ENCODE results near the gene HNF1A.

Gene HNF1A

DNA sequence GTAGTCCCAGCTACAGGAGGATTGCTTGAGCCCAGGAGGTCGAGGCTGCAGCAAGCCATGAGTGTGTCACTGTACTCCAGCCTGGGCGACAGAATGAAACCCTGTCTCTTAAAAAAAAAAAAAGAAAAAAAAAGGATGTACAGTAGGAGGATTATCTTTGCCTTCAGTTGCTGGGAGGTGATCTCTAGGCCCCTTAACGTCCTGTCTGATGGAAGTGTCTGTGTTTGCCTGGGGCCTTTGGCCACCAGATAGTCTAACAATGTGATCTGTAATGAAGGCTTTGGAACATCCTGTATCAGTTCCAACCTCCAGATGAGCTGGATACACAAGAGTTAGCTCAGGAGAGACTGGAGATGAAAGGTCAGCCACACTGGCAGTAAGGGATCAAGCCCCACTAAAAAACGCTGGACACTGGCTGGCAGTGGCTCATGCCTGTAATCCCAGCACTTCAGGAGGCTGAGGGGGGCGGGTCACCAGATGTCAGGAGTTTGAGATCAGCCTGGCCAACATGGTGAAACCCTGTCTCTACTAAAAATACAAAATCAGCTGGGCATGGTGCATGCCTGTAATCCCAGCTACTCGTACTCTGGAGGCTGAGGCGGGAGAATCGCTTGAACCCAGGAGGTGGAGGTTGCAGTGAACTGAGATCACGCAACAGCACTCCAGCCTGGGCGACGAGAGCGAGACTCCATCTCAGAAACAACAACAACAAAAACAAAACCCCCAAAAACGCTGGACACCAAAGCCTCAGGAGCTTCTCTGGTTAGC, 19.0 kb upstream of the HNF1A start:
- DNase-seq = no peak

GRCh38 chr12:120960657-120961056, 17.7 kb upstream of the HNF1A start:
- DNase-seq = no peak

DNA sequence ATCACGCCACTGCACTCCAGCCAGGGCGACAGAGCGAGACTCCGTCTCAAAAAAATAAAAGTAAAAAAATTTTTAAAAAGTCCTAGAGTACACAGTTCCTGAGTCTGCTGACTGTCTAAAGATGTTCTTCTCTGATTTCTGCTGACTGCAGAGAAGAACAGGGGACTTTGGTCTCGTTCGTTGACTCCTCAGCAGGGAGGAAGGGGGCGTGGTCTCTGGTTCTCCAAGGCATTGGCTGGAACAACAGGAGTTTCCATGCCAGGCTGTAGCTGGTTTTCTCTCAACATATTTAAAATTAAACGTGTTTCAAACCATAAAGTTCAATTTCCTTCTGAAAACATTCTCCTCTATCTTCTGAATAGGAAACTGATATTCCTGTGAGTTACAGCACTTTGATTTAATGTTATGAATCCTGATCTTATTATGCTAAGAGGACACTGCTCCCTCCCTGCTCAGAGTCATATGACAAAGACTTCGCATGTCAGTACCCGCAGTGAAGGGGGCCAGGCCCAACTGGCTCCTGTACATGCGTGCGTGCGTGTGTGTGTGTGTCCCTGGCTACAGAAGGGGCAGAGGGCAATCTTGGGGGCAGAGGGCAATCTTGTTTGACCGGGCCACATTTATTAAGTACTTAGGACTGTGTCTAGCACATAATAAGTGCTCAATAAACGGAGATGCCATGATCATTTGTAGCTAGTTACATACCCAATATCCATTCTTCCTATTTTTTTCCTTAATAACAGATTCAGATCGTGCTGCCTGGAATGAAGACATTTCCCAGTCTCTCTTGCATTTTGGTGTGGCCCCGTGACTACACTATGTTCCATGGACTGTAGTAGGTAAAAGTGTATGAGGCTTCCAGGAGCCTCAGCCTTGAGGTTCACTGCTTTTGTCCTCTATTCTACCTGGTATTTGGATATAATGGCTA, 16.5 kb upstream of the HNF1A start:
- DNase-seq = no peak

DNA sequence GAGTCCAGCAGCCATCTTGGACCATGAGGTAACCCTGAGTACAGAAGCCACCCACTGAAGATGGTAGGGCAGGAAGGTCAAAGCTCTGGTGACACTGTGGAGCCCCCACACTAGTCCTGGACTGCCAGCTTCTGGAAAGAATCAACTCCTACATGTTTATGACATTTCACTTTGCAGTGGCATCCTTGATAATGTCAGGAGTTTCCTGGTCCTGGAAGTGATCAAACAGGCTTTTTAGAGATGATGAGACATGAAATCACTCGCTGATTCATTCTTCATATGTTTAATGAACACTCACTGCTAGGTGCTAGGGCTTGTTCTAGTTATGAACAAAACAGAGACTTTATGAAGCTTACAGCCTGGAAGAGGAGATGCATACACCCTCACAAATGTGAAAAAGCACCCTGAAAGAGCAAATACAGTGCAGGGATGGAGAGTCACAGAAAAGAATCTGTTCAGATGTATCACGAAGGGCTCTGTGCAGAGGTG, 15.8 kb upstream of the HNF1A start:
- no peak for DNase-seq

DNA sequence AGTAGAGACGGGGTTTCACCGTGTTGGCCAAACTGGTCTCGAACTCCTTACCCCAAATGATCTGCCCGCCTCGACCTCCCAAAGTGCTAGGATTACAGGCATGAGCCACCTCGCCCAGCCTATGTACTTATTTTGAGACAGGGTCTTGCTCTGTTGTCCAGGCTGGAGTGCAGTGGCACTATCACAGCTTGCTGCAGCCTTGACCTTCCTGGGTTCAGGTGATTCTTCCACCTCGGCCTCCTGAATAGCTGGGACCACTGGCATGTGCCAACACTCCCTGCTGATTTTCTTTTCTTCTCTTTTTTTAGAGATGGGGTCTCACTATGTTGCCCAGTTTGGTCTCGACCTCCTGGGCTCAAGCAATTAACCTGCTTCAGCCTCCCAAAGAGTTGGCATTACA, 14.0 kb upstream of the HNF1A start:
- no peak for DNase-seq

DNA sequence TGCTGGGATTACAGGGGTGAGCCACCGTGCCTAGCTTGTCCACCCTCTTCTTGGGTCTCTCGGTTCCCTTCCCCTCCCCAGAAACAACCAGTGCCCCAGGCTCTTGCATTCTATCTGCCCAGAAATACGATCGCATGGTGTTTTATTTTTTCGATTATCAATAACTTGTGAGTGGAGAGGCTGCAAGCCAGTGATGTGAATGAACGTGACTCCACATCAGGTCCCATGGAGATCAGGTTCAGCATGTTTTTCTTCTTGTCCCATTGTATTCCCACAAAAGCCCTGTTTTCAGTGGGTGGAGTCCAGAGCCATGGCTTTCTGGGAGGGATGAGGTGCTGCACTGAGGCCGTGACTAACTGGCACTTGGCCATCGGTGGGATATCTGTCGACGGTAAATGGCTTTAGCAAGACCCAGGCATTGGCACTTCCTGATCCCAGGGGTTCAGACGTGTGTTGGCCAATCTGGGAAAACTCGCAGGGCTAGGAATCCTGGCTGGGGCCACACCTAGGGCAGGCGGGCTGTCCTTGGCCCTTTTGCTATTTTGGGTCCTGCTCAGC, 12.7 kb upstream of the HNF1A start:
- no peak for DNase-seq

DNA sequence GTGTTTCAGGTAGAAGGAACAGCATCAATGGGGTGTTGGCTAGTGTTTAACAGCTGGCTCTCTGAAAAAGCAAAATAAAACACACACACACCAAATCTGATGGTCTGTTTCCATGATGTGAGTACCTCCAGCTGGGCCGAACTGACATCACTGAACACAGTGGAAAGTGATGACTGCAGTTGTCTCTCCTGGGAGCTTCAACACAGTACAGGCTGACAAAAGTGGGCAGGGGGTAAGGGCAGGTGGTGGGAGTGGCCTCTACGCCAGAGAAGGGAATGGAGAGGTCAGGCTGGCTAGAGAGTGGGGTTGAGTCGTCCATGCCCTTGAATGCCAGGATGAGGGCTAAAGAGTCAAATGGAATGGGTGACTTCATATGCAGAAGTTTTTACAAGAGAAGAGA, 8.0 kb upstream of the HNF1A start:
- no peak for DNase-seq

- DNase-seq = no peak
These were observed 6.8 kb upstream of the HNF1A start for GRCh38 chr12:120971299-120972180.

DNA sequence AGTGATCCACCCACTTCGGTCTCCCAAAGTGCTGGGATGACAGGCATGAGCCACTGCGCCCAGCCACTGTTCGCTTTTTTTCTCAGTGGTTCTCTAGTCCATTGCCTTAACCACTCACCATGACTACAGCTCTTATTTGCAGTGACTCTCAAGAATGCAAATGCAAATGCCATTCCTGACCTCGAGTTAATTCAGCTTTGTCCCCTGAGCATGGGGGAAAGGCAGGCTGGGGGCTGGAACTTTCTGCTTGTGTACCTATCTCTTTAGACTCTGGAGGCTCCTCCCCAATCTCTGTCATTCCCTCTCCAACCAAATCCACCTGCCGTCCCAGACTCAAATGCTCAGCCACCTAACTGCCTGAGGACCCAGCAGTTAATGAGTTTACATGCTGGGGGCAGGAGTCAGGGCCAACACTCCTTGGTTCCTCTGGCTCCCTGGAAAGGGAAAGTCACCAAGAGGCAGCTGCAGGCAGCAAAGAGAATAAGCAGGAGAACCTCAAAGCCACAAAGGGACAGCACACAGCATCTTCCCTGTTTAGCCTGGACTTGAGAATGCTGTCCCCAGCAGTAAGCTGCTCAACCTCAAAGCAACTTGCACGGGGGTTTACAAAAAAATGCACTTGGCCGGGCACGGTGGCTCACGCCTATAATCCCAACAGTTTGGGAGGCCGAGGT, 5.3 kb upstream of the HNF1A start:
- no peak for DNase-seq

DNA sequence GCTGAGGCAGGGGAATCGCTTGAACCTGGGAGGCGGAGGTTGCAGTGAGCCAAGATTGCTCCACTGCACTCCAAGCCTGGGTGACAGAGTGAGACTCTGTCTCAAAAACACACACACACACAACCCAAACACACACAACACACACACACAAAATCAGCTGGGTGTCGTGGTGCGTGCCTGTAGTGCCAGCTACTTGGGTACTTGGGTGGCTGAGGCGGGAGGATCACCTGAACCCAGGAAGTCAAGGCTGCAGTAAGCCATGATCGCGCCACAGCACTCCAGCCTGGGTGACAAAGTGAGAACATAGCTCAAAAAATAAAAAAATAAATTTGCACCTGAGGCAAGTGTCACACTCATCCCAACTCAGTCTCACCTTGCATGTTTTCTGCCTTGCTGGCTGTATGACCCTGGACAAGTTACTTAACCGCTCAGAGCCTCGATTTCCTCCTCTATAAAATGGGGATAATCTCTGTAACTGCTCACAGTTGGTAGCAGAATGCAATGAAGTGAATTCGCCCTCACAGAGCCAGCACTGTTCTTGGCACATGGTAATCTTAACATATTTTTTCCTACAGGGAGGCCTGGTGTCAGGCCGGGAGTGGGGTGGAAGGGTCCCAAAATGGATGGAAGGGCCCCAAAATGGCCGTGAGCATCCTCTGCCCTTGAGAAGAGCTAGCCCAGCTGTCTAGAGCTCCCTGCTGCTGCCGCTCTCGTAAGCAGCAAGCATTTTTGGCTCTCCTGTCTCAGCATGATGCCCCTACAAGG, 630 bp upstream of the HNF1A start:
- no peak for DNase-seq

DNA sequence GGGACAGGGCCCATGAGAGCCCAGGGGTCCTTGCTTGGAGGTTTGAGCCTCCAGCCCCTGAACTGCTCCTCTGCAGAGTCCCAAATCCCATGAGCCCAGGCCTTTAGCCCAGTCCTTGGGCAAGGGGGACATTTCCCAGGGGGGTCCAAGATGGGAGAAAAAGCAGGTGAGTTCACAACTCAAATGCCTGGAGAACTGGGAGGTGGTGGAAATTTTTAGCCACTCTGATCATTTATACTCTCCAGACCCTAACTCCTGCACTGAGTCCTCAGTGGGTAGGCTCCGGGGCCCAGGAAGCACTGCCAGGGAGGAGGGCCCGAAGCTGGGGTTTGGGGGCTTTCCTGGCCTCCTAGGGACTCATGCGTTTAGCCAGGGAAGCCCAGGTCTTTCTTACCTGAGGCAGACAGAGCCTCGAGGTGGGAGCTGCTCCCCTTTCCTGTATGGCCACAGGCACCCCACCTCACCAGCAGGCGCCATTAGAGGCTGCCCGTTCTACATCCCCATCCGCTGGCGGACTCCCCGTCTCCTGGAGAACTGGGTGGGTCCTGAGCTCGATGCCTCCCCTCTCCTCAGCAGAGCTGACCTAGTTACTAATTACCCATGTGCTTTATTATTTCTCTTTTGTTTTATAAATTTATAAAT, 998 bp downstream of the HNF1A start:
- no peak for DNase-seq

- no peak for DNase-seq
These were observed 1.7 kb downstream of the HNF1A start for GRCh38 chr12:120979862-120980696.

DNA sequence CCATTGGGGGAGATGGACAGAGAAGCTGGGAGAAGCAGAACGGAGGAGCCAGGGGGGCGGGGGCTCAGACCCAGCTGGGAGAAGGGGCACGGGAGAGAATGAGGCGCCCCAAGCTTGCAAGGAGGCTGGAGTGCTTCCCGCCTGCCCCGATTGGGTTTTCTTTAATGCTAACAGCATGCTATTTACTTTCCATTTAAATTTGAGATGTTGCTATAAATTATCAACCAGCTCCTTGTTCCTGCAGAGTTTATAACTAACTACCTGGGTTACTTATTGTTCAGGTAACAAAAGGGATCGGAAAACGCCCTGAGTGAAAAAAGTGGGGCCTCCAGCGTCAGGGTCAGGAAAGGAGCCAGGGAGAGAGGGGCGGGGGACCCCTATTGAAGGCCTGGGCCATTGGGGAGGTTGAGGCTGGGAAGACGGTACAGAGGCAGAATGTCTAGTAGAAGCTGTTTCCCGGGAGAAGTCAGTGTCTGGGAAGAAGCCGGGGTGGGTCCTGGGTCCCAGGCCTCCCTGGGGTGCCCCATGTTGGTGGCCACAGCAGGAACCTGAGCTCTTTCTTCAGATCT, 2.5 kb downstream of the HNF1A start:
- DNase-seq = no peak

DNA sequence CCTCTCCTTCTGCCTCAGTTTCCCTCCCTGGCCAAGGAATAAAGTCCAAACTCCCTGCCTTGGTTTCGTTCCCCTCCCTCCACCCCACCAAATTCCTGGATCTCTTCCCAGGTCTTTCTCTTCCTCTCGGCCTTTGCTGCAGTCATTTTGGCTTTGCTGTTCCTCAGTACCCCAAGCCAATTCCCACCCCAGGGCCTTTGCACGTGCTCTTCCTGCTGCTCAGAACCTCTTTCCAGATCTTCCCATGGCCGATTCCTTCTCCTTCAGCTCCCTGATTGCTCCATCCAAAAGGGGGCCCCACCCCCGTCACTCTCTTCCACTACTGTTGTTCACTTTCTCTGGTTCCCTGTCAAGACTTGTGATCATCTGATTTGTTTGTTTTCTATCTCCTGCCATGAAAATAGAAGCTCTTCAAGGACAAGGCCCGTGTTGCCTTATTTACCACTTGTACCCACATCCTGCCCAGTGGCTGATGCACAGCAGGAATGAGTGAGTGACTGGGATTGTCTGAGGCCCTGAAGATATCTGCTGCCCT, 3.1 kb downstream of the HNF1A start:
- no peak for DNase-seq

DNA sequence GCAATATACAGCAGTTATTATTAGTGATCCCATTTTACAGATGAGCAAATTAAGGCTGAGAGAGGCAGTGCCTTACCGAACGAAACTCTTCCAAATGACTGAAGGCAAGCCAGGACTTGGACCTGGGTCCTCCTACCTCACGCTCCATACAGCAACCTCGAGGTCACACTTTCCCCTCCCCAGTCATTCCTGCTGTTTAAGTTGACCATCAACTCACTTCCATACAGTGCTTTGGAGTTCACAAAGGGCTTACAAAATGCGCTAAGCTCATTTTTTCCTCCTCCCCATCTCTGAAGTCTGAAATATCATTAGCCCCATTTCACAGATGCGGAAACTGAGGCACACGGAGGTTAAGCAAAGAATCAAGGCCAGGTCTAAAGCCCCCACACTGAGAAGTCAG, 4.3 kb downstream of the HNF1A start:
- DNase-seq = no peak

DNA sequence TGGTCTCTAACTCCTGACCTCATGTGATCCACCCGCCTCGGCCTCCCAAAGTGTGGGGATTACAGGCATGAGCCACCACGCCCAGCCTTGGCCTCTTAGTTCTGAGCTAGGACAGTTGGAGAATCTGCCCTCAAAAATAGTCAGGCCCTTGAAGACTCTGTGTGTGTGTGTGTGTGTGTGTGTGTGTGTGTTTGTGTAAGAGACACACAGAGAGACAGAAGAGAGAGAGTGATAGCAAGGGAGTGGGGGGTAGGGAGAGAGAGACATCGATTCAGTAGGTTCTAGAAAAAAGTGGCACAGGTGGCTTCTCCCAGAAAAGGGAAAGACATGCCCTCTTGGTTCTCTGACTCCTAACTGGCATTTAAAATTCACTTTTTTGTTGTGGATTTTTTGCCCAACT, 5.4 kb downstream of the HNF1A start:
- no peak for DNase-seq

GRCh38 chr12:120984351-120984898, 6.1 kb downstream of the HNF1A start:
- DNase-seq = no peak

GRCh38 chr12:120988234-120988633, 9.9 kb downstream of the HNF1A start:
- no peak for DNase-seq

DNA sequence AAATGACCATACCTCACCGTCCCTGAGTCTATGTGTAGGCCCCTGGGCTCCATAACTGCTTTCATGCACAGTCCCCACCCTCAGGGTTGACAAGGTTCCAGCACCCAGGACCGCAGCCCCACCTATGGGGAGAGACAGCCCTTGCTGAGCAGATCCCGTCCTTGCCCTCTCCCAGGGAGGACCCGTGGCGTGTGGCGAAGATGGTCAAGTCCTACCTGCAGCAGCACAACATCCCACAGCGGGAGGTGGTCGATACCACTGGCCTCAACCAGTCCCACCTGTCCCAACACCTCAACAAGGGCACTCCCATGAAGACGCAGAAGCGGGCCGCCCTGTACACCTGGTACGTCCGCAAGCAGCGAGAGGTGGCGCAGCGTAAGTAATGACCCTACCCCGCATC, 10.3 kb downstream of the HNF1A start:
- no peak for DNase-seq

All from NK-92 treated with Interleukin-12 subunit alpha and Interleukin-12 subunit beta, amount 100 ng/mL, for 24 hours (cell line).